GM18499 (cell line): ENCODE measurements around the gene FGF1.

Experiments used
- ATAC-seq: cut with Tn5 transposase; IDR thresholded peaks from one replicate; pipeline ENCODE4 v1.9.1; 2021; ENCODE audit warnings: moderate number of reproducible peaks; ENCODE audit not compliant: insufficient read depth, unreplicated experiment

Gene FGF1

DNA sequence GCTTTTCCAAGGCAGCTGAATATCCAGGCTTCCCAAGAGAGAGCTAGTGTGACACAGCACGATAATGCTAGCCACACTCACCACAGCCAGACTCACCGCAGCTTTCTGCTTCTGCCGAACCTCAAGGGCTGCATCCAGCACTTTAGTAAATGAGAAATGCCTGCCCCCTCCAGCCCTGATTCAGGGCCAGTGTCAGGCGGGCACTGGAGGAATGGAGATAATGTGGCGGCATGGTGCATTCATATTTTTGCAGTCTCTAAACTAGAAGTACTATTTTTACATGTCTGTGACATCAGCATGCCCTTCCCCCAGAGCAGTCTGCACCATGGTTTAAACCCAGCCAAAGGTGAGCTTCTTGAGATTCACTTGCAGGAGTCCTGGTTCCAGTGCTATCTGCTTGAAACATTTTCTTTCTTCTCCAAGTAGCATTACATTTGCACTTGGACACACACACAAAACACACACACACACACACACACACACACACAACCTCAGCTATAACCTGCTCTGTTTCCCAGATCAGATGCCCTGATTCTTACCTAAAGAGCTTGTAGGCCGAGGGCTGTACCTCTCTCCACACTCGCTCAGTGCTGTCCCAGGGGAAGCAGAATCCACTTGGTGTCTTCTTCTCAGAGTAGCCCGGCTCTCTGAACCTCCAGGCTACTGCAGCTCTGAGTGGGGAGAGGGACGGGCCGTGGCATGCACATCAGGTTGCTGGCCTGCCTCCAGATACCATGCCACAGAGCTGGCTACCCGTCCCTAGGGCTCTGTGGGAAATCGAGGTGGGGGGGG, at the start of gene FGF1:
Gene FGF1 (minus strand): TSS at position 673 of the 792 bp plus-strand sequence. CDS start 71,963 bp downstream, outside the sequence.
- no peak for ATAC-seq

DNA sequence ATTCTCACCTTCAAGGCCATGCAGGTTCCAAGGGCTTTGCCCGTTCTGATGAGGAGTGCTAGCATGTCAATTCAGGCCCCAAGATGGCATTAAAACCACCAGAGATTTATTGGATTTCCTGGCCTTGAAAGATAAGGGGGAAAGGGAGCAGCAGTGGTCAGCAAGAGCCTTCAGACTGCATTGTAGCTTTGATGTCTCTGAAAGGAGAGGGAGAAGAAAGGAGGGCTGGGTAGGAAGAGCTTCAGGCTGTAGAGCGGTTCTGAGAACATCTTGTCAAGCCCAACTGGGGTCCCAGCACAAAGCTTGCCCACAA, 41.8 kb upstream of the FGF1 start:
- no peak for ATAC-seq

DNA sequence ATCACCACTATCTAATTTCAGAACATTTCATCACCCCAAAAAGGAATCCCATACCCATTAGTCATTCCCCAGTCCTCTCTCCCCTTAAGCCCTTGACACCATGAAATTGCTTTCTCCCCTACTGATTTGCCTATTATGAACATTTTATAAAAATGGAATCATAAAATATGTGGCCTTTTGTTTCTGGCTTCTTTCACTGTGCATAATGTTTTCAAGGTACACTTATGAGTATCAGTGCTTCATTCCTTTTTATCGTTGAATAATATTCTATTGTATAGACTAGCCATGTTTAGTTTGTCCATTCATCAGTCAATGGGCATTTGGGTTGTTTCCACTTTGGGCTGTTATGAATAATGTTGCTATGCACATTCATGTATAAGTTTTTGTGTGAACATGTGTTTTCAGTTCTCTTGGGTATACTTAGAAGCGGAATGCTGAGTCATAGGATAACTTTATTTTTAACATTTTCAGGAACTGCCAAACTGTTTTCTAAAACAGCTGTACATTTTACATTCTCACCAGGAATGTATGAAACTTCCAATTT, 40.4 kb upstream of the FGF1 start:
- ATAC-seq = no peak

DNA sequence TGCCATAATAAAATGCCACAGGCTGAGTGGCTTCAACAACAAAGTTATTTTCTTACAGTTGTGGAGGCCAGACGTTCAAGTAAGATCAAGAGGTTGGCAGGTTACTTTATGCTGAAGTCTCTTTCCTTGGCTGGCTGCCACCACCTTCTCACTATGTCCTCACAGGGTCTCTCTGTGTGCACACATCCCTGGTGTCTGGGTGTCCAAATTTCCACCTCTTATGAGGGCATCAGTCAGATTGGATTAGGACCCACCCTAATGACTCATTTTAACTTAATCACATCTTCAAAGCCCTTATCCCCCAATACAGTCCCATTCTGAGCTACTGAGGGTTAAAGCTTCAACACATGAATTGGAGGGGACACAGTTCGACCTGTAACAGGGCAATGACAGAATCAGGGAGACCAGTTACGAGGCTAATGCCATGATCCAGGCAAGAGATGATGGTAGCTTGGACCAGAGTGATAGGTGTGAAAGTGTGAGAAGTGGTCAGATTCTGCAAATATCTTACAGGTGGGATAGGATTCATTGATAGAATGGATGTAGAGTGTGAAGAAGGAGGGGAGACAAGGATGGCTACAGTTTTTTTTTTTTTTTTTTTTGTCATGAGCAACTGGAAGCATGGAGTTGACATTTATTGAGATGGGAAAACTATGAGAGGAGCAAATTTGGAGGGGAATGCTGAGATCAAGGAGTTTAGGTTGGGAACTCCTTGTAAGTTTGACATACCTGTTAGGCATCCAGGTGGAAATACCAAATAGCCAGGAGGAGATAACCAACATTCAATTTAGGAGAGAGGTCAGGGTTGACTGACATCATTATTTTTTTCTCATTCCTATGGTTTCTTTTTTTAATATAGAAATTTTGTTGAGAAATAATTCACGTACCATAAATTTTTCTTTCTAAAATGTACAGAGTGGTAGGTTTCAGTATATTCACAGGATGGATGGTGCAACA, 39.6 kb upstream of the FGF1 start:
- no peak for ATAC-seq

DNA sequence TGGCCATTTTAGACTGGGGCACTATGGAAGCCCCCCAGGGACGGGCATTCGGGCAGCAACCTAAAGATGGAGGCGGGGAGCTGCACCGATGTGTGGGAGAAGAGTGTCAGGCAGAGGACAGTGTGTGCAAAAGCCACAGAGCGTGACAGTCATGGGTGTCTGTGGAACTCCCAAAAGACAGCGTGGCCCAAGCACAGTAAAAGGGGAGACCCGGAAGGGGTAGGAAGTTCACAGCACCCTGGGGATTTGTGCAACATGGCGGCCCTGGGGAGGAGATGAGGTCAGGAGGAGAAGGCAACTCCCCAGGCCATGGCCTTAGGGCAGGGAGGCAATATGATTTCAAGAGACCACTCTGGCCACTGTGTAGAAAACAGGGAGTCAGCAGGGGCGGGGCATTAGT, 38.9 kb upstream of the FGF1 start:
- no peak for ATAC-seq

DNA sequence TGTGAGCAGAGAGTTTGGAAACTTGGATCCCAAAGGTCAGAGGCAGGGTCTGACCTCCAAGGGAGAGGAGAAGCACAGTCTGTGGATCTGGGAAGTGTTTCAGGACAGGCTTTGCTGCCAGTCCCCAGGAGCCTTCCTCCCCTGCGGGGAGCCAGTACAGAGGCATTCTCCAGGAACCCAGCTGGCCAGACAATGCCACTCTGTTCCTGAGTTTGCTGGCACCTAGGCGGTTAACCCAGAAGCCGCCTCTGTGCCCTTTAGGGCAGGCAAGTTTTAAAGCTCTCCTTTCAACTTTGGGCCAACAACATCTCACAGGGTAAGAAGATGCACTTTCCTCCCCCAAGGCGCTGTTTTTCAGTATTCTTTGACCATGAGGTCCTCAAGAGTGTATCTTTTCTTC, 37.0 kb upstream of the FGF1 start:
- no peak for ATAC-seq

DNA sequence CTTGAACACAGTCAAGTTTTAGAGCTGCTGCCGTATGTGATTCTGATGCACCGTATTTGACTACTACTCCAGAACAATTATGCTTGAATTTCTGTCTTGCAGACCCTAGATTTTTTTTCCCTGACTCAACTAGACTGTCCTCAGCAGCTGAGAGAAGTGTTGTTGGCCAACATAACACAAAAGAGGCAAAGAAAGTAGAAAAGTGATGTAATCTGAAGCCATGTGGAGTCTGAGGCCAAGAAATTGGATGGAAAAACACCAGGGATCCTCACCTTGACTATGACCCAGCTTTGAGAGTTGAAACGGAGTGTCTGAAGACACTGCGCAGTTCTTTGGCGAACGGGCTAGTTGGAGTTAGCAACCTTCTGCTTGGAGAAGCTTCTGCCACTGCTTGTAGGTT, 36.3 kb upstream of the FGF1 start:
- ATAC-seq = no peak

DNA sequence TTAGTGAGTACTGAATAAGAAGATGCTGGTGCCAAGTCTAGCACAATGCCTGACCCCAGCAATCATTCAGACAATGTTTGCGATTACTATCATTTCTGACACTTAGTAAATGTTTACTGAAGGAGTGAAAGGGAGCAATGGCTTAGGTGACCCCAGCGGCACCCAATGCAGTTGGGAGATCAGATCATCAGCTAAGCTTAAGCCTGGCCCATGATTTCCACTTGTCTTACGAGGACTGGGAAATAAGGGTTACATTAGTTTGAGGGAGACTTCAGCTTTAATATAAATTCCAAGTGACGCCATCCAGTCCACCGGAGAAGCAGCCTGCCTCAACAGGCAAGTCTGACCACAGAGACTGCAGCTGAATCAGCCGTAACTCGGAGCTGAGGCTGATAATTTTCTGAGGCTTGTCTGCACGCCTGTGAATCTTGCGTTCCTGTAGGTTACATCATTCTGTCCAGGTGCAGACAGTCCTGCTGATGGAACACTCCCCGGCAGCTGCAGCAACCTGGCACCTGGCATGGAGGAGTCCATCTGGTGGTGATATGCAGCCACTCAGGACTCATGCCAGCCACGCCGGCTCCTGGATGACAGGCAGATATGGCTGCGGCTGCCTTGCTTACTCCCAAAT, 34.9 kb upstream of the FGF1 start:
- no peak for ATAC-seq

DNA sequence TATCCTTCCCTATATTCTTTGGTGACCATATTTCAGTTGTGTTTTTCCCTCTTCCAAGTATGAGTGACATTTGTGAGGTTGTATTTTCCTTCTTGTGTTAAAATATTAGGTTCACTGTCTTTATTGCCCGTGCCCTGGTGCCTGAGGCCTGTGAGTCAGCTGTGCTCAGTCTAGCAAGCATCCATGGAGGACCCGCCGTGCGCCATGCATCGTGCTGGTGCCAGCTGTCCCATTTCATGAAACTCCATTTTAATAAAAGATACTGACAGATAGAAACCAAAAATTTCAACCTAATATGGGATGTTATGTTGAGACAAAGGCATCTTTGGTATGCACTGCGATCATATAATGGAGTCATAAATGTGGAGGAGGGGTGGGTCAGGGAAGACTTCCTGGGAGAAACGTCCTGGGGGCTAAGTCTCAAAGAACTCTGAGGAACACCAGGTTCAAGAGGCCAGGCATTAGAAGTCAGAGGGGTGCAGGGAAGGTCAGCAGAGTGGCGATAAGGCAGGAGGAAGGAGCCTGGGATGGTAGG, 34.0 kb upstream of the FGF1 start:
- ATAC-seq = no peak

DNA sequence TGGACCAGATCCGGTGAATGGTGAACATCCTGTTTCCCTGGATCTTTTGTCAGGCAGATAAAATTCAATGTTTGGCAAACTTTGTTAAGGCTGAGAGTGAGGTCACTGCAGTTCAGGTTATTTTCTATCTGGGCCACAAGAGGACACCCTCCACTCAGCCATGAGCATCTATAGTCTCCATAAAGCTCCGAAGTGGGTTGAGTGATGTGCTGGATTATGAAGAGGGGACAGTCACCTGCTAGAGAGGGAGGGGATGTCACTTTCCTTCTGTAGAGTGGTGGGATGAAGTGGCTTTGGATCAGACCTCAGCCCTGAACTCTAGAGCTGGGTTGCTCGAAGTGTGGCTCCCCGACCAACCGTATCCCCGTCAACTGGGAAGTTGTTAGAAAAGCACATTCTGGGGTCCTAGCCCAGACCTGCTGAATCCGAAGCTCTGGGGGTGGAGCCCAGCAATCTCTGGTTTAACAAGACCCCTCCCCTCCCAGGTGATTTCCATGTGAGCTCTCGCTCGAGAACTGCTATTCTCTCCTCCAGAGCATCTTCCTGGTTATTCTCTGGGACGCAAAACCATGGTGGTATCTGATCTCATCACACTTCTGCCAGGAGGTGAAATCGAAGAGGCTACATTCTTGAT, 31.8 kb upstream of the FGF1 start:
- no peak for ATAC-seq

DNA sequence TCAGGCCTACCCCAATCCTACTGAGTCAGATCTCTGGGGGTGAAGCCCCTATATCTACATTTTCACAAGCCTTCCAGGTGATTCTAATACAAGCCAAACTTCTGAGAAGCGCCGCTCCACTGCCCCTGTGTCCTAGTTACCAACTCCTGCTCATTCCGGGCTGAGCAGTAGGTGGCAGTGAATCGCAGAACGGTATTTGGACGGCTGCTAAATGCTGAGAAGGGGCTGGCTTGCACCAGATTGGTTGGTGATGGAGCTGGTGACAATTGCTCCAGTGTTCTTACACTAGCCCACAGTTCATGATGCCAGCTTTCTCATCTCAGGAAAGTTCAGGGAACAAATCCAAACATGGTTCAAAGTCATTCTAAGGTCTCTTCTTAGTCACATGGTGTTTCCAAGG, 31.1 kb upstream of the FGF1 start:
- no peak for ATAC-seq

DNA sequence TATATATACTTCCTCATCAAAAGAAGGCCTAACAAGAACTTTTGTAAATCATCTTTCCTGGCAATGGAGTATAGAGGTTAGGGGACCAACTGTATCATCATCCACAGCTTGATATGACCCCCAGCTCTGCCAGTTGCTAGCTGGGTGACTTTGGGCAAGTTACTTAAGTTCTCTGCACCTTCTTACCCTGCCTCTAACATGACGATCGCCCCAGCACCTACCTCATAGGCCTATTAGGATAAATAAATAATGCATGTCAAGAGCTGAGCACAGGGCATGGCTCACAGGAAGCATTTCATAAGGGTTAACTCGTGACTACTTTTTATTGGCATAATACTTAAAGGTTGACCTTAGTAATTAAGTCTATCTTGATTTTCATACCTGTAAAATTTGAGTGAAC, 29.4 kb upstream of the FGF1 start:
- no peak for ATAC-seq

DNA sequence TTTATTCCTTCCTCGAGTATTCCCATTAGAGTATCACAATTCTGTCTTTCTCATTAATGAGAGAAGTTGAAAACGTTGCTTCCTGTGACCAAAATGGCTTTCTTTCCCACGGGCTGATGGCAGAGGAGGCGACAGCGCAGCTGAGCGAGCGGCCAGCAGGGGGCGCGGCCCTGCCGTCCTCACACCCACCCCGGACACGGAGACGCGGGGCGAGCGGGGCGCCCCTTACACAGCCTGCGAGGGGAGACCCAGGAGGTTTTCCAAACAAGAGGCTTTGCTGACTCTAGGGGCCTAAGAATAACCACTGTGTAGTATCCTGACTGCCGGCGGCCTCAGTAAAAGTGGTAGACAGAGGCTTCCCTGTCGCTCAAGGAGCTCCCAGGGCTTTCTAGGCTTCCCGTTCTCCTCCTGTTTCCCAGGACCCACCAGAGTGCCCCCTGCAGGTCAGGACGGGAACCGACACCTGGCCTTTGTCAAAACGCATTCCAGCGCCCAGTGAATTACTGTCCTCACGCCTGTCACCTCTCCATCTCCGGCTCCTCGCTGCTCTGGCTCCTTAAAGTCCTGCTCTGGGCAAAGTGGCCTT, 27.3 kb upstream of the FGF1 start:
- ATAC-seq = peak; percentile 91

DNA sequence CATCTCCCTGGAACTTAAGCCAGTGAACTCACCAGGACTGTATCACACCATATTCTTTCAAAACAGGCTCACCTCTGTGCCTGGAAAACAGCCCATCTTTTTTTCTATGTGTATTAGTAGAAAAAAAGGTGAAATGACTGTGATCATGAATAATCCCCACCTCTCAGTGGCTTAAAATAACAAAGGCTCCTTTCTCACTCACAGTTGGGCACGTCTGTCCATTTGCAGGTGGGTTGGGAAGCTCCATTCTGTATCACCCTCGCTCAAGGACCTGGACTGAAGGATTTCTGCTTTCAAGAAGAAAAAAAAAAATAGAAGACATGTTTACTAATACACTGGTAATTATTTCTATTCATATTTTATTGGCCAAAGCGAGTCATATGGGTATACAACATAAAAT, 17.3 kb upstream of the FGF1 start:
- no peak for ATAC-seq

DNA sequence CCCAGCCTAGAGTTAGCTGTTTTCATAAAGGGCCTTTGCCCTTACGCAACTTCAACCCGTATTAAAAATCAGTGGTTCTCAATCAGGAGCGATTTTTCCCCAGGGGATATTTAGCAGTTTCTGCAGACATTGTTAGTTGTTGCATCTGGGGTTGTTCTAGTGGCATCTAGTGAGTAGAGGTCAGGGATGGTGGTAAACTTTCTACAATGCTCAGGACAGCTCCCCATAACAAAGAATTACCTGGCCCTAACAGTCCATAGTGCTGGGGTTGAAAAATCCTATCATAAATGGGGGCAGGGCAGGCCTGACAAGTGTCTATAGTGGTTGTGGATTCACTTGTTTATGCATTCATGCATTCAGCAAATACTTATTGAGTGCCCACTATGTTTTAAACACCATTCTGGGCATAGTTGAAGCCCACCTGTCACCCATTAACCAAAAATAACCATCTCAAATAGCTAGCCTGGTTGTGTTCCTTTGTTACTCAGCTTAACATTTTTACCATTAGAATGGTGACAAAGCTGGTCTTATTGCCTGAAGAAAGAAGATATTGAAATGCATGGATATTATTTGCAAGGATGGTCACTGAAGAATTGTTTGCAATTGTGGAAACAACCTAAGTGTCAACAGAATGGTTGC, 15.9 kb upstream of the FGF1 start:
- ATAC-seq = no peak

DNA sequence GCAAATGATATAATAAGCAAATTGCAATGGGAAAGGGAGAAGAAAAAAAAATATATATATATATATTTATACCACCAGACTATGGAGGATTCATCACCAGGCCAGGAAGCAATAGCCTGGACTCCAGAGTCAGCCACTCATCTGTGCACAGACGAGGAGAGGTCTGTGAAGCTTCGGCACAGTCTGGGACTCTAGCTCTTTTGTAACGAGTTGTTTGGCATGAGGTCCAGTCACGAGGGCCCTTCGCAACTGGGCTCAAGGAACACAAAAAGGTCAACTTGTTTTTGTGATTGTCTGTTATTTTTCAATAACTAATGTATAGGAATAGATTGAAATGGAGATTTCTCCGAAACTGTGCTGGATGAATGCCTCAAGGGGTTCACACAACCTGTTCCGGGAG, 14.7 kb upstream of the FGF1 start:
- ATAC-seq = no peak

DNA sequence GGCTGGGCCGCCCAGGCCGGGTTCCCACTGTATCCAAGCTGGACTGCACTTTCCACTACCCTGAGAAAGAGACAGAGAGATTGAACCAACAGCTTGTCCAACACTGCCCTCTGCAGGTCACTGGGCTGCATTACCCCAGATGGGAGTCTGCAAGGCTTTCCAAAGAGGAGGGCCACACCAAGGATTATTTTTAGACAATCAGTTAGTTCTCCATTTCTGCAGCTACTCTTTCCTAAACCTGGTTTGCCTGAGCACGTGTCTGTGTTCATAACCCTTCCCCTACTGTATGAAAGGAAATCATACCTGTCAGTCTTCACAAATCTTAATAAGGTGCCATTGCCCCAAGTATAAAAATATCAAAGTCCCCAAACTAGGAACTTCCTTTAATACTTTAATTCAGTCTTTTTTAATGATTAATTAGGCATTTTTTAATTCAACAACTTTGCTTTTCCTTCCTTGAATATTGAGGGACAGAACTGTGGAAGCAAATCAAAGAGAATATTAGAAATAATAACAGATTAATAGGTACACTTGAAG, 13.4 kb upstream of the FGF1 start:
- no peak for ATAC-seq

DNA sequence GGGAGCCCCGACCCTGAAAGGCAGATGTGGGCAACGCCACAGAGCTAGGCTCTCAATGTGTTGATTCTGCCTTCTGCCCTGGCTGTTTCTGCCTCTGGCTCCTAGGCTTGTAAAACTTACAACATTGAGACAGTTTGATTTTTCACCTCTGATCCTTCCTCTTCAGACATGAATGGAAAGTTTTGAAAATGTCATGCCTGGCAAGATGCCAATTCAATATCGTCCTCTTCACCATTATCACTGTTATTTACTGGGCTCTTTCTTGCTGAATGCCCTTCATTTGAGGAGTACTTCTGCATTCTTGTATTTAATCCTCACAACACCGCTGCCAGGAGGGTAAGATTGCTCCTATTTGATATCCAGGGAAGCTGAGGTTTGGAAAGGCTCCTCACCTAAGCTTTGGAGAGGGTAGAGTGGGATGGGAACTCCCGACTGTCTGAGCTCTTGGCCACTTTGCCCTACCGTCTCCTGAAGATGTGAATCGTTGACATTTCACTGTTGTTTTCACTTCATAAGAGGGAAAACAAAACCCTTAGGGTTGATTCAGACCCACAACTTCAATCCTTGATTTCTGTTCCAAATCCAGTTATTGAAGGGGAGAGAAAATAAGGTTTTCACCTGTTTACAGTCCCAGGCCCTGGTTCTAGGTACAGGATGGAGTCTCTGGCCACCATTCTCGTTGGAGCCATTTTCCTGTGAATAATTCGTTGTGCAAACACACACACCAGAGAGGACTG, 12.7 kb upstream of the FGF1 start:
- ATAC-seq = no peak
